ENCODE measurements around the gene DAP. TPM values are rescaled to one million over a fixed set of nuclear protein-coding genes. Genes with fewer than 3 reads are reported as not detected.
A peak's percentile ranks its signal among the peaks of the same experiment; 100 is the strongest.

DAP gene
- total and polyA plus RNA-seq, 2 of the 13 experiments (the other 11 are each of a cell fraction or from before 2014, with no cell fraction given) = 22.0 to 57.5 TPM

GRCh38 chr5:10760096-10760920, 726 bp downstream of the DAP start (continued):
- TF ChIP-seq ZNF318 (CRISPR knock-in tag; IDR thresholded peaks at IDR 0.05) = no peak
- TF ChIP-seq ZFX (CRISPR knock-in tag; IDR thresholded peaks at IDR 0.05; ENCODE audit: low read depth) = peak; percentile 55
- no peak for TF ChIP-seq FOXP1 (IDR thresholded peaks at IDR 0.05)
- no peak for TF ChIP-seq FOXP1 (CRISPR knock-in tag; IDR thresholded peaks at IDR 0.05)
- TF ChIP-seq ZBTB7A (CRISPR knock-in tag; IDR thresholded peaks at IDR 0.05) = no peak
- TF ChIP-seq ZNF263 (CRISPR knock-in tag; IDR thresholded peaks at IDR 0.05) = no peak
- TF ChIP-seq ZNF768 (CRISPR knock-in tag; IDR thresholded peaks at IDR 0.05) = no peak
- no peak for TF ChIP-seq NR0B2 (CRISPR knock-in tag; IDR thresholded peaks at IDR 0.05)
- no peak for TF ChIP-seq CCAR2 (optimal IDR thresholded peaks at IDR 0.05; ENCODE audit: low read depth, low read length)
- TF ChIP-seq ZBTB44 (CRISPR knock-in tag; IDR thresholded peaks at IDR 0.05) = no peak
- no peak for TF ChIP-seq TARDBP (CRISPR knock-in tag; IDR thresholded peaks at IDR 0.05)
- no peak for TF ChIP-seq RARG (CRISPR knock-in tag; IDR thresholded peaks at IDR 0.05; ENCODE audit: low read depth)
- no peak for TF ChIP-seq AHDC1 (CRISPR knock-in tag; IDR thresholded peaks at IDR 0.05; ENCODE audit: borderline replicate concordance)

All from HepG2 (cell line).